BJ (cell line): ENCODE measurements around the gene GRIN3A. TPM values are rescaled to one million over a fixed set of nuclear protein-coding genes. Genes with fewer than 3 reads are reported as not detected.
A peak's percentile ranks its signal among the peaks of the same experiment; 100 is the strongest.

Source experiments
- CTCF ChIA-PET: fragments of 350-600 bp; formaldehyde crosslinking; extraction: SDS; loops from one replicate; lab custom pipeline; 2021; ENCODE audit warnings: antibody characterized with exemption, inconsistent platforms; lab: Yijun Ruan, JAX
- POLR2A ChIA-PET: fragments of 300-600 bp; sonication (Branson Sonifier 250); formaldehyde crosslinking; extraction: SDS; loops from one replicate; lab custom pipeline; 2021; ENCODE audit warnings: antibody characterized with exemption; lab: Charles Lee
- DNase-seq: peaks from one replicate; pipeline ENCODE4 v3.0.0-alpha.2; 2011; ENCODE audit warnings: low read depth
- H3K27me3 ChIP-seq: 2 replicates; pipeline ENCODE4 v1.6.0; 2011; ENCODE audit warnings: low read length; ENCODE audit not compliant: control insufficient read depth, insufficient read depth
- H3K36me3 ChIP-seq: 2 replicates; pipeline ENCODE4 v1.5.1; 2011; ENCODE audit warnings: low read length; ENCODE audit not compliant: control insufficient read depth, insufficient read depth
- H3K4me3 ChIP-seq: 2 replicates; pipeline ENCODE4 v1.5.1; 2011; ENCODE audit warnings: low read depth, mild to moderate bottlenecking, control low read depth, low read length
- polyA plus RNA-seq: library from polyadenylated mRNA; depleted of rRNA; stranded (reverse); fragments of >200 nt; gene quantifications from 2 replicates; pipeline ENCODE4 v1.2.3, GENCODE V29; 2011
- TF ChIP-seq, protein P1 (sequence below): IDR thresholded peaks from 2 replicates; pipeline ENCODE4 v1.5.1; 2011; ENCODE audit warnings: low read depth, mild to moderate bottlenecking, control low read depth, inconsistent platforms, low read length, moderate library complexity; ENCODE audit not compliant: insufficient read depth

The GRIN3A gene
- polyA plus RNA-seq, 1 experiment, result not detected

- no peak for DNase-seq
- H3K4me3 ChIP-seq, result no peak overlapping the region
- H3K36me3 ChIP-seq, result no peaks in the 10 kb centered on the region
- ChIA-PET CTCF (interaction anchor here (0.5 kb wide), 1 partner anchor 21 kb away, joined by 5 read pairs; no protein-coding TSS in a partner anchor), POLR2A (no interaction called here)
- TF ChIP-seq, protein P1, sequence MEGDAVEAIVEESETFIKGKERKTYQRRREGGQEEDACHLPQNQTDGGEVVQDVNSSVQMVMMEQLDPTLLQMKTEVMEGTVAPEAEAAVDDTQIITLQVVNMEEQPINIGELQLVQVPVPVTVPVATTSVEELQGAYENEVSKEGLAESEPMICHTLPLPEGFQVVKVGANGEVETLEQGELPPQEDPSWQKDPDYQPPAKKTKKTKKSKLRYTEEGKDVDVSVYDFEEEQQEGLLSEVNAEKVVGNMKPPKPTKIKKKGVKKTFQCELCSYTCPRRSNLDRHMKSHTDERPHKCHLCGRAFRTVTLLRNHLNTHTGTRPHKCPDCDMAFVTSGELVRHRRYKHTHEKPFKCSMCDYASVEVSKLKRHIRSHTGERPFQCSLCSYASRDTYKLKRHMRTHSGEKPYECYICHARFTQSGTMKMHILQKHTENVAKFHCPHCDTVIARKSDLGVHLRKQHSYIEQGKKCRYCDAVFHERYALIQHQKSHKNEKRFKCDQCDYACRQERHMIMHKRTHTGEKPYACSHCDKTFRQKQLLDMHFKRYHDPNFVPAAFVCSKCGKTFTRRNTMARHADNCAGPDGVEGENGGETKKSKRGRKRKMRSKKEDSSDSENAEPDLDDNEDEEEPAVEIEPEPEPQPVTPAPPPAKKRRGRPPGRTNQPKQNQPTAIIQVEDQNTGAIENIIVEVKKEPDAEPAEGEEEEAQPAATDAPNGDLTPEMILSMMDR, result no peak
- no peaks in the 10 kb centered on the region for H3K27me3 ChIP-seq
Observed at GRCh38 chr9:101587332-101588043, 151.0 kb downstream of the GRIN3A start.

DNA sequence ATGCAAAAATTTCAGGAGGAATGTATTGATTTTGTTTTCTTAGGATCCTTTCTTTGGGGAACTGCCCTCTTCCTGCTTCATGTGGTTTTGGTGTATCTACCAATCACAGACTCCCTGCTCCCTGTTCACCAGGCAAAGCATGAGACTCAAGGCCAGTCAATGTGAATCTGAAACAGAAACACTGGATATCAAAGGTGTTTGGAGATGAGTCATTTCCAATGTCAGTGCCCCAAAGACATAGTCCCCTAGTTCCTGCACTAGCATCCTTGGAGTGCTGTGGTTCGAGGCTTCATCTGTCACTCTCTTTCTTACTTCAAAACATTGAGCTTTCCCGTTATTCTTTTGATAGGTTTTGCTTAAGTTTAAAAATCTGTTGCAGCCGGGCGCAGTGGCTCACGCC lies 151.8 kb downstream of the GRIN3A start:
- no peaks in the 10 kb centered on the region for H3K36me3 ChIP-seq
- TF ChIP-seq, protein P1, result no peak
- POLR2A ChIA-PET, result no interaction called here
- no peak overlapping the region for H3K4me3 ChIP-seq
- no peaks in the 10 kb centered on the region for H3K27me3 ChIP-seq
- CTCF ChIA-PET, result no interaction called here
- DNase-seq, result no peak

DNA sequence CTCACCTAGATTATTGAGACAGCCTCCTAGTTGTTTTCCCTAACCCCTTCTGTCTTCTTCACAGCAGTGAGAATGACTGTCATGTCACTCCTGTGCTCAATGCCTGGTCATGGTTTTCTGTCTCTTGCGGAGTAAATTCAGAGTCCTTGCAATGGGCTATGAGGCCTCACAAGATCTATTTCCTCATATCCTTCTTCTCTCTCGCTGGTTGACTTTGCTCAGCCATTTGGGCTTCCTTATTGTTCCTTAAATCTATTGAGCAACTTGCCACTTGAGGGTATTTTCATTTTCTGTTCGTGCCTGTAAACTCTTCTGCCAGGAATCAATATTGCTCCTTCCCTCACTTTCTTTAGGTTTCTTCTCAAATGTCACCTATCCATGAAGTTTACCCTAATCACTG lies 152.7 kb downstream of the GRIN3A start:
- ChIA-PET CTCF (interaction anchor here (1.4 kb wide), 1 partner anchor 9 kb away, joined by 4 read pairs; no protein-coding TSS in a partner anchor), POLR2A (no interaction called here)
- no peak for DNase-seq
- Histone ChIP-seq H3K4me3 (no peak overlapping the region), H3K36me3 (no peaks in the 10 kb centered on the region), H3K27me3 (no peaks in the 10 kb centered on the region)
- TF ChIP-seq, protein P1, result no peak

DNA sequence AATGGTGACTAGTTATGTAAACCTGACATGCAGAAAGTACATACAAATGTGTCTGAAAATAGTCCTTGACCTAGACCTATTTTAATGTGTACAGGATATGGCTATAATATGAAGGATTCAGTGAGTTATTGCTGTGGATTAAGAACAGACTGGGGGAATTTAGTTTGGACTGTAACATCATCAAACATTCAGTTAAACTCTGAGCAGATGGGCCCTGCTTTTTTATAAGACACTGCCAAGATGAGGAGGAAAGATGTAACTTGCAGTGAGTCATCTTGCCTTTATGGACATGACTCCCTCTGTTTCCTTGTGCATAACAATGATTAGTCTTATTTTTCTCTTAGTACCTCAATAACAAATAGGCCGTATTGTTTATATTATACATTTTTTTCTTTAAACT lies 155.9 kb downstream of the GRIN3A start:
- Histone ChIP-seq H3K4me3 (no peak overlapping the region), H3K36me3 (no peaks in the 10 kb centered on the region), H3K27me3 (no peaks in the 10 kb centered on the region)
- POLR2A ChIA-PET, result no interaction called here
- CTCF ChIA-PET, result no interaction called here
- TF ChIP-seq, protein P1, result no peak
- peak; percentile 89 for DNase-seq

DNA sequence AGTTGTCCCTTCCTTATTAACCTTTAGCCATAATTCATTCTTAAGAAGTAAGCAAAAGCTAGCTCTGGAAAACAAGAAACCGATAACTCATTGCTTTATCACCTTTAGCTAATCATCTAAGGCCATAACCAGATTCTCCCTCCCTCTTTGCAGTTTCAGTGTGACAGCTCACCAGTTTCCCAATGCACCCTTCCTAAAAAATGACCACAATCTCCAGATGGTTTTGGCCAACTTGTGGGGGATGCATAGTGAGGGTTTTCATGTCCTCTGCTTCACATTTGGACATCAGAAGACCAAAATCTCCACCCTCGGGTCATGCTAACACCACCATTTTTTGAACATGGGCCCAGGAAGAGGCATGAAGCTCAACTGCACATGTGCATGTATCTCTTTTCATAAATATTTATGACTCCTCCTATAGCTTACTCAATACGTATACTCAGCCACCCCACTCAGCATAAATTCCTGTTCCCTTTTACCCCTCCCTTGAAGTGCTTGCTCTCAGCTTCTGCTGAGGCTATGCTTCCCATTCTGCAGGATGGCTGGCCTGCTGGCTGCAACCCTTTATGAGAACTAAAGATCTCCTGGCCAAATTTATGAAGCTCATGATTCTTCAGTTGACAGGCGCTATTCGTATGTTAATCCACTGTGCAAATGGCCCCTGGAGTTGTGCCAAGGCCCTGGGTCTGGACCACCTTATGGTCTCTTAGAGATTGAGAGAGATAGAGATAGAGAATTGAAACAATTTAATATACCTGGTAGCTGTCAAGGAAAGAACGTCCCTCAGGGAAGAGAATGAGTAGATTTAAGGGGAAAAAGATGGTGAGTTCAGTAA lies 158.5 kb downstream of the GRIN3A start:
- H3K27me3 ChIP-seq, result no peaks in the 10 kb centered on the region
- no peaks in the 10 kb centered on the region for H3K36me3 ChIP-seq
- TF ChIP-seq, protein P1, result no peak
- DNase-seq, result no peak
- ChIA-PET POLR2A (no interaction called here), CTCF (interaction anchor here (0.8 to 1.4 kb wide), 2 partner anchors 13 to 121 kb away, joined by 3 read pairs; no protein-coding TSS in a partner anchor)
- no peak overlapping the region for H3K4me3 ChIP-seq
